ENCODE results near the gene CARD9.

CARD9 gene

GRCh38 chr9:136397643-136398042 lies 24.2 kb upstream of the CARD9 start:
- Histone ChIP-seq H3K27ac (ENCODE audit: low read depth, low read length, poor library complexity, severe bottlenecking) (no peak overlapping the region), H3K9me3 (ENCODE audit: low read length) (no peaks in the 10 kb centered on the region), H3K4me1 (ENCODE audit: insufficient read depth, low read length, severe bottlenecking) (peaks cover 20% of the 10 kb centered on the region), H3K9me2 (ENCODE audit: low read depth, low read length) (no peaks in the 10 kb centered on the region), H2AFZ (ENCODE audit: low read length) (no peak overlapping the region), H3K4me2 (ENCODE audit: low read length) (no peak overlapping the region), H4K20me1 (ENCODE audit: insufficient read depth, low read length) (no peaks in the 10 kb centered on the region), H3K27me3 (ENCODE audit: insufficient read depth, low read length) (no peaks in the 10 kb centered on the region), H3K79me2 (ENCODE audit: insufficient read depth, low read length) (peaks cover 18% of the 10 kb centered on the region), H3K36me3 (ENCODE audit: insufficient read depth, low read length) (peaks cover 72% of the 10 kb centered on the region), H3F3A (ENCODE audit: insufficient read depth, low read length) (no peaks in the 10 kb centered on the region), H3K9ac (ENCODE audit: low read length) (no peak overlapping the region), H3K4me3 (ENCODE audit: low read depth, low read length, poor library complexity, severe bottlenecking) (no peak overlapping the region)
- TF ChIP-seq EZH2 (IDR thresholded peaks at IDR 0.05; ENCODE audit: borderline replicate concordance, low read length) (no peak), CTCF (IDR thresholded peaks at IDR 0.05; ENCODE audit: low read length) (no peak)

- Histone ChIP-seq H3K9ac (ENCODE audit: low read length) (no peak overlapping the region), H2AFZ (ENCODE audit: low read length) (no peak overlapping the region), H3K9me2 (ENCODE audit: low read depth, low read length) (no peaks in the 10 kb centered on the region), H3K79me2 (ENCODE audit: insufficient read depth, low read length) (peaks cover 18% of the 10 kb centered on the region), H3F3A (ENCODE audit: insufficient read depth, low read length) (no peaks in the 10 kb centered on the region), H3K4me1 (ENCODE audit: insufficient read depth, low read length, severe bottlenecking) (peaks cover 20% of the 10 kb centered on the region), H3K4me3 (ENCODE audit: low read depth, low read length, poor library complexity, severe bottlenecking) (no peak overlapping the region), H3K36me3 (ENCODE audit: insufficient read depth, low read length) (peaks cover 72% of the 10 kb centered on the region), H3K4me2 (ENCODE audit: low read length) (no peak overlapping the region), H3K27ac (ENCODE audit: low read depth, low read length, poor library complexity, severe bottlenecking) (no peak overlapping the region), H3K27me3 (ENCODE audit: insufficient read depth, low read length) (no peaks in the 10 kb centered on the region), H3K9me3 (ENCODE audit: low read length) (no peaks in the 10 kb centered on the region), H4K20me1 (ENCODE audit: insufficient read depth, low read length) (no peaks in the 10 kb centered on the region)
- TF ChIP-seq CTCF (IDR thresholded peaks at IDR 0.05; ENCODE audit: low read length) (no peak), EZH2 (IDR thresholded peaks at IDR 0.05; ENCODE audit: borderline replicate concordance, low read length) (no peak)
Observed at GRCh38 chr9:136396219-136396515, 22.7 kb upstream of the CARD9 start.

GRCh38 chr9:136395345-136396218 lies 22.1 kb upstream of the CARD9 start:
- Histone ChIP-seq H2AFZ (ENCODE audit: low read length) (no peak overlapping the region), H3F3A (ENCODE audit: insufficient read depth, low read length) (no peaks in the 10 kb centered on the region), H3K4me1 (ENCODE audit: insufficient read depth, low read length, severe bottlenecking) (peaks cover 18% of the 10 kb centered on the region), H3K27me3 (ENCODE audit: insufficient read depth, low read length) (no peaks in the 10 kb centered on the region), H3K4me3 (ENCODE audit: low read depth, low read length, poor library complexity, severe bottlenecking) (no peak overlapping the region), H3K9ac (ENCODE audit: low read length) (no peak overlapping the region), H3K9me2 (ENCODE audit: low read depth, low read length) (no peaks in the 10 kb centered on the region), H4K20me1 (ENCODE audit: insufficient read depth, low read length) (no peaks in the 10 kb centered on the region), H3K27ac (ENCODE audit: low read depth, low read length, poor library complexity, severe bottlenecking) (no peak overlapping the region), H3K9me3 (ENCODE audit: low read length) (no peaks in the 10 kb centered on the region), H3K4me2 (ENCODE audit: low read length) (no peak overlapping the region), H3K79me2 (ENCODE audit: insufficient read depth, low read length) (peaks cover 18% of the 10 kb centered on the region), H3K36me3 (ENCODE audit: insufficient read depth, low read length) (peaks cover 74% of the 10 kb centered on the region)
- TF ChIP-seq EZH2 (IDR thresholded peaks at IDR 0.05; ENCODE audit: borderline replicate concordance, low read length) (no peak), CTCF (IDR thresholded peaks at IDR 0.05; ENCODE audit: low read length) (no peak)

Measured in OCI-LY1 (cell line).